Ovary (tissue), 3 donors: Measurements from ENCODE around the gene CPED1.

Source experiments
- EP300 ChIP-seq: sonication (generic); formaldehyde crosslinking; IDR thresholded peaks from one replicate; pipeline ENCODE4 v1.6.1; 2017; ENCODE audit warnings: antibody characterized with exemption
- POLR2A ChIP-seq: fragments of 450-650 bp; IDR thresholded peaks from one replicate; pipeline ENCODE4 v1.6.1; 2017; ENCODE audit warnings: antibody characterized with exemption, mild to moderate bottlenecking, moderate library complexity
- TF ChIP-seq, protein P1 (sequence below), 3 donors: fragments of 450-650 bp in 2 of 3; fragments of 200-600 bp in 1 of 3; IDR thresholded peaks; one replicate each; pipeline versions ENCODE4 v1.5.1 to v1.8.0; 2016 to 2022; ENCODE audit warnings: antibody characterized with exemption in 3 of 3, mild to moderate bottlenecking in 1 of 3
- donor health status: DM: no; HTN: no; CAD: no.

DNA sequence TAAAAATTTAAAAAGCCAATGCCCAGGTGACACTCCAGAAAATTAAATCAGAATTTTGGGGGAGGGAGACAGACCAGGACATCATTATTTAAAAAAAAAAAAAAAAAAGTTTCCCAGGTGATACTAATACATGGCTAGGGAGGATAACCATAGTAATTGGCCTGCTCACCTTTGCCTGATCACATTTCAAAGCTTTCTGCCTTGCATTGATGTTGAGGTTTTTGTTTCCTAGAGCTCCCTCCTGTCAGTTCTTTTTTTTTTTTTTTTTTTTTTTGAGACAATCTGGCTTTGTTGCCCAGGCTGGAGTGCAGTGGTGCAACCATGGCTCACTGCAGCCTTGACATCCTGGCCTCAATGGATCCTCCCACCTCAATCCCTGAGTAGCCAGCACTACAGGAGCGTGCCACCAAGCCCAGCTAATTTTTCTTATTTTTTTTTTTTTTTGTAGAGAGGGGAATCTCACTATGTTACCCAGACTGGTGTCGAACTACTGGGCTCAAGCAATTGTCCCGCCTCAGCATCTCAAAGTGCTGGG is 38.1 kb downstream of the CPED1 start:
- TF ChIP-seq POLR2A = no peak
- TF ChIP-seq, protein P1, sequence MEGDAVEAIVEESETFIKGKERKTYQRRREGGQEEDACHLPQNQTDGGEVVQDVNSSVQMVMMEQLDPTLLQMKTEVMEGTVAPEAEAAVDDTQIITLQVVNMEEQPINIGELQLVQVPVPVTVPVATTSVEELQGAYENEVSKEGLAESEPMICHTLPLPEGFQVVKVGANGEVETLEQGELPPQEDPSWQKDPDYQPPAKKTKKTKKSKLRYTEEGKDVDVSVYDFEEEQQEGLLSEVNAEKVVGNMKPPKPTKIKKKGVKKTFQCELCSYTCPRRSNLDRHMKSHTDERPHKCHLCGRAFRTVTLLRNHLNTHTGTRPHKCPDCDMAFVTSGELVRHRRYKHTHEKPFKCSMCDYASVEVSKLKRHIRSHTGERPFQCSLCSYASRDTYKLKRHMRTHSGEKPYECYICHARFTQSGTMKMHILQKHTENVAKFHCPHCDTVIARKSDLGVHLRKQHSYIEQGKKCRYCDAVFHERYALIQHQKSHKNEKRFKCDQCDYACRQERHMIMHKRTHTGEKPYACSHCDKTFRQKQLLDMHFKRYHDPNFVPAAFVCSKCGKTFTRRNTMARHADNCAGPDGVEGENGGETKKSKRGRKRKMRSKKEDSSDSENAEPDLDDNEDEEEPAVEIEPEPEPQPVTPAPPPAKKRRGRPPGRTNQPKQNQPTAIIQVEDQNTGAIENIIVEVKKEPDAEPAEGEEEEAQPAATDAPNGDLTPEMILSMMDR (IDR thresholded peaks at IDR 0.05) = no peak
- no peak for TF ChIP-seq EP300
